ENCODE measurements around the gene RGPD8. TPM values are rescaled to one million over a fixed set of nuclear protein-coding genes. Genes with fewer than 3 reads are reported as not detected.
"Not testable (repeated sequence)": the region's sequence is repeated elsewhere in the genome, so short reads cannot be mapped to it uniquely, and the experiment has no call there.

Gene RGPD8
- total and polyA plus RNA-seq, 10 of the 15 experiments (the other 5 are each of a cell fraction or from before 2014, with no cell fraction given), result 0.24 to 9.6 (median 4.2) TPM

GRCh38 chr2:112433932-112434730 is 686 bp upstream of the RGPD8 start:
- H3K79me2 ChIP-seq (ENCODE audit: control insufficient read depth, insufficient read depth, low read length), result no peaks in the 10 kb centered on the region; the same call in none of the 2 replicates
- H2AFZ ChIP-seq (ENCODE audit: control insufficient read depth, low read depth, low read length), result no peak overlapping the region
- no peaks in the 10 kb centered on the region for H4K20me1 ChIP-seq (ENCODE audit: control insufficient read depth, insufficient read depth)
- intact Hi-C loops (cut with micrococcal nuclease; ENCODE audit: unreplicated experiment) (loop anchor here (5.0 to 10.0 kb wide), 3 partner anchors 157 to 549 kb away; partner anchors contain the start of genes ANAPC1, ZC3H6 and ZC3H8), in situ Hi-C loops (cut with MboI) (no loop called here)
- RAD21 ChIA-PET (ENCODE audit: unreplicated experiment), result interaction anchor here (1.0 kb wide), 1 partner anchor 174 kb away, joined by 10 read pairs; no protein-coding TSS in a partner anchor
- H3K27ac ChIP-seq (ENCODE audit: control insufficient read depth, insufficient read depth), result no peak overlapping the region
- ATAC-seq, result no peak
- TF ChIP-seq FOXK2 (IDR thresholded peaks at IDR 0.05), result no peak
- BruUV-seq (replicated peaks), result no TSS peak
- CTCF ChIA-PET, result interaction anchor here (1.5 to 1.6 kb wide), 3 partner anchors 174 to 547 kb away, joined by 4 to 8 read pairs (median 7); no protein-coding TSS in a partner anchor
- H3K9ac ChIP-seq (ENCODE audit: control insufficient read depth, insufficient read depth, low read length), result no peak overlapping the region
- no peak overlapping the region for H3K4me2 ChIP-seq (ENCODE audit: control insufficient read depth, insufficient read depth)
- no peaks in the 10 kb centered on the region for H3K27me3 ChIP-seq (replicated peaks in 1 of 2; ENCODE audit: control insufficient read depth in 2 of 2, insufficient read depth in 2 of 2, low read length in 1 of 2)
- no peak overlapping the region for H3K4me3 ChIP-seq
- no peaks in the 10 kb centered on the region for H3K9me3 ChIP-seq (replicated peaks; ENCODE audit: control insufficient read depth, insufficient read depth, low read length)
- no peaks in the 10 kb centered on the region for H3K4me1 ChIP-seq (ENCODE audit: control insufficient read depth, insufficient read depth, low read length)
- POLR2A ChIA-PET, result no interaction called here
- 63% methylated on average over 31 of the region's 31 CpGs for WGBS (ENCODE audit: insufficient coverage, insufficient replicate concordance, low lambda C conversion rate, missing lambda C conversion rate)
- FAIRE-seq, result no peak
- SMC1A ChIA-PET (ENCODE audit: uncharacterized antibody, unreplicated experiment), result interaction anchor here (1.0 kb wide), 1 partner anchor 174 kb away, joined by 4 read pairs; no protein-coding TSS in a partner anchor
- no peak for DNase-seq (ENCODE audit: low read depth, low spot score)
- no peaks in the 10 kb centered on the region for H3K36me3 ChIP-seq (ENCODE audit: control insufficient read depth in 2 of 2, insufficient read depth in 2 of 2, low read length in 1 of 2)

GRCh38 chr2:112432735-112433479 is 538 bp downstream of the RGPD8 start:
- H4K20me1 ChIP-seq (ENCODE audit: control insufficient read depth, insufficient read depth); H3K9me3 ChIP-seq (replicated peaks; ENCODE audit: control insufficient read depth, insufficient read depth, low read length); H3K79me2 ChIP-seq (ENCODE audit: control insufficient read depth, insufficient read depth, low read length); H3K4me1 ChIP-seq (ENCODE audit: control insufficient read depth, insufficient read depth, low read length); H3K27ac ChIP-seq (ENCODE audit: control insufficient read depth, insufficient read depth); H3K36me3 ChIP-seq (ENCODE audit: control insufficient read depth in 2 of 2, insufficient read depth in 2 of 2, low read length in 1 of 2); DNase-seq (ENCODE audit: low read depth, low spot score); H3K27me3 ChIP-seq (replicated peaks in 1 of 2; ENCODE audit: control insufficient read depth in 2 of 2, insufficient read depth in 2 of 2, low read length in 1 of 2); H3K9ac ChIP-seq (ENCODE audit: control insufficient read depth, insufficient read depth, low read length); in situ Hi-C loops (cut with MboI); FAIRE-seq; H3K4me2 ChIP-seq (ENCODE audit: control insufficient read depth, insufficient read depth); BruUV-seq (replicated peaks): not testable (repeated sequence)
- intact Hi-C loops (cut with micrococcal nuclease; ENCODE audit: unreplicated experiment), result loop anchor here (5.0 to 10.0 kb wide), 3 partner anchors 156 to 548 kb away; partner anchors contain the start of genes ANAPC1, ZC3H6 and ZC3H8
- Histone ChIP-seq H2AFZ (ENCODE audit: control insufficient read depth, low read depth, low read length) (peak overlapping the region; percentile 23; the same call in 1 of the 2 replicates), H3K4me3 (peak overlapping the region; percentile 64; the same call in 1 of the 2 replicates)
- RAD21 ChIA-PET (ENCODE audit: unreplicated experiment), result interaction anchor here (0.6 to 1.0 kb wide), 6 partner anchors 173 to 533 kb away, joined by 3 to 10 read pairs (median 3); partner anchors contain the start of gene ZC3H8
- 4% methylated on average over 46 of the region's 98 CpGs for WGBS (ENCODE audit: insufficient coverage, insufficient replicate concordance, low lambda C conversion rate, missing lambda C conversion rate)
- POLR2A ChIA-PET, result interaction anchor here (0.6 kb wide), 2 partner anchors 301 to 354 kb away, joined by 4 to 5 read pairs; no protein-coding TSS in a partner anchor
- ATAC-seq, result peak; percentile 72; the same call in 2 of the 3 replicates
- SMC1A ChIA-PET (ENCODE audit: uncharacterized antibody, unreplicated experiment), result interaction anchor here (1.0 kb wide), 1 partner anchor 173 kb away, joined by 4 read pairs; no protein-coding TSS in a partner anchor
- CTCF ChIA-PET, result interaction anchor here (0.9 to 1.6 kb wide), 4 partner anchors 173 to 546 kb away, joined by 3 to 8 read pairs (median 6); no protein-coding TSS in a partner anchor
- TF ChIP-seq NR2F1 (conservative IDR thresholded peaks at IDR 0.05) (peak; percentile 75), NR2C1 (IDR thresholded peaks at IDR 0.05) (peak; percentile 46; the same call in 1 of the 2 replicates), IKZF1 (conservative IDR thresholded peaks at IDR 0.05) (0 out of 2 replicates have a peak, but pooled peaks have one; percentile 33), POLR2A (IDR thresholded peaks at IDR 0.05; ENCODE audit: low read depth, low read length) (peak; percentile 49; the same call in 1 of the 2 replicates)

- RAD21 ChIA-PET (ENCODE audit: unreplicated experiment), result not testable (repeated sequence)
- WGBS (ENCODE audit: insufficient coverage, insufficient replicate concordance, low lambda C conversion rate, missing lambda C conversion rate), result 50% methylated on average over 16 of the region's 22 CpGs
Observed at GRCh38 chr2:112432390-112432734, 1.1 kb downstream of the RGPD8 start.

More at GRCh38 chr2:112432390-112432734, 1.1 kb downstream of the RGPD8 start:
- FAIRE-seq; H3K9me3 ChIP-seq (replicated peaks; ENCODE audit: control insufficient read depth, insufficient read depth, low read length); in situ Hi-C loops (cut with MboI); SMC1A ChIA-PET (ENCODE audit: uncharacterized antibody, unreplicated experiment); H3K36me3 ChIP-seq (ENCODE audit: control insufficient read depth in 2 of 2, insufficient read depth in 2 of 2, low read length in 1 of 2); H3K27me3 ChIP-seq (replicated peaks in 1 of 2; ENCODE audit: control insufficient read depth in 2 of 2, insufficient read depth in 2 of 2, low read length in 1 of 2); ATAC-seq; POLR2A ChIA-PET; H3K79me2 ChIP-seq (ENCODE audit: control insufficient read depth, insufficient read depth, low read length); BruUV-seq (replicated peaks); H3K27ac ChIP-seq (ENCODE audit: control insufficient read depth, insufficient read depth); H3K4me1 ChIP-seq (ENCODE audit: control insufficient read depth, insufficient read depth, low read length); DNase-seq (ENCODE audit: low read depth, low spot score); H3K9ac ChIP-seq (ENCODE audit: control insufficient read depth, insufficient read depth, low read length); H4K20me1 ChIP-seq (ENCODE audit: control insufficient read depth, insufficient read depth); H3K4me2 ChIP-seq (ENCODE audit: control insufficient read depth, insufficient read depth): not testable (repeated sequence)
- peak overlapping the region; percentile 23; the same call in 1 of the 2 replicates for H2AFZ ChIP-seq (ENCODE audit: control insufficient read depth, low read depth, low read length)
- intact Hi-C loops (cut with micrococcal nuclease; ENCODE audit: unreplicated experiment), result loop anchor here (5.0 to 10.0 kb wide), 3 partner anchors 155 to 548 kb away; partner anchors contain the start of genes ANAPC1, ZC3H6 and ZC3H8
- H3K4me3 ChIP-seq, result peak overlapping the region; percentile 64; the same call in 1 of the 2 replicates
- CTCF ChIA-PET, result interaction anchor here (0.7 to 1.2 kb wide), 3 partner anchors 172 to 545 kb away, joined by 3 to 5 read pairs (median 3); no protein-coding TSS in a partner anchor

Measured in GM12878 (cell line).